ENCODE measurements around the gene TMEM269.

DNA sequence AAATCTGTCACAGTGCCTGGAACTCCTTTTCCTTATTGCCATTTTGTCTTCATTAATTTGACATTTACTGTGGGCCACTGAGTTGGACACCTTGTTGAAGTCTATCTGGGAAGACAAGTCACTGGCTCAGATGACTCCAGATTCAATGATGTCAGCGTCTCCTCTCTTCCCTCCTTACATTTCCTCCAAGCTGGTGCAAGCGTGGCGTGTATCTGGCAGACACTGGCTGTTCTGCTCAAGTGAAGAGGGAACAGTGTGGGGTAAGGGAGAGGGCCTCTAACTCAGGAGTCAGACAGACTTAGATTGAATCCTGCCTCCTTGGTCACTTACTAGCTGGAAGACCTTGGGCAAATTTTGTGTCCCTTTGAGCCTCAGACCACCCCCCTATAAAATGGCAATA is 52.9 kb downstream of the TMEM269 start:
- TF ChIP-seq, protein P1, sequence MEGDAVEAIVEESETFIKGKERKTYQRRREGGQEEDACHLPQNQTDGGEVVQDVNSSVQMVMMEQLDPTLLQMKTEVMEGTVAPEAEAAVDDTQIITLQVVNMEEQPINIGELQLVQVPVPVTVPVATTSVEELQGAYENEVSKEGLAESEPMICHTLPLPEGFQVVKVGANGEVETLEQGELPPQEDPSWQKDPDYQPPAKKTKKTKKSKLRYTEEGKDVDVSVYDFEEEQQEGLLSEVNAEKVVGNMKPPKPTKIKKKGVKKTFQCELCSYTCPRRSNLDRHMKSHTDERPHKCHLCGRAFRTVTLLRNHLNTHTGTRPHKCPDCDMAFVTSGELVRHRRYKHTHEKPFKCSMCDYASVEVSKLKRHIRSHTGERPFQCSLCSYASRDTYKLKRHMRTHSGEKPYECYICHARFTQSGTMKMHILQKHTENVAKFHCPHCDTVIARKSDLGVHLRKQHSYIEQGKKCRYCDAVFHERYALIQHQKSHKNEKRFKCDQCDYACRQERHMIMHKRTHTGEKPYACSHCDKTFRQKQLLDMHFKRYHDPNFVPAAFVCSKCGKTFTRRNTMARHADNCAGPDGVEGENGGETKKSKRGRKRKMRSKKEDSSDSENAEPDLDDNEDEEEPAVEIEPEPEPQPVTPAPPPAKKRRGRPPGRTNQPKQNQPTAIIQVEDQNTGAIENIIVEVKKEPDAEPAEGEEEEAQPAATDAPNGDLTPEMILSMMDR (optimal IDR thresholded peaks at IDR 0.05 in 1 of 3, IDR thresholded peaks at IDR 0.05 in 1 of 3, conservative IDR thresholded peaks at IDR 0.05 in 1 of 3; ENCODE audit: extremely low read depth in 1 of 3, insufficient read depth in 2 of 3, low read length in 3 of 3) = no peak
- TF ChIP-seq EZH2 (IDR thresholded peaks at IDR 0.05; ENCODE audit: low read length) = no peak
